ENCODE measurements around the gene STAG1.
"Not testable (repeated sequence)": the region's sequence is repeated elsewhere in the genome, so short reads cannot be mapped to it uniquely, and the experiment has no call there.

- not testable (repeated sequence) for TF ChIP-seq POLR2A, CTCF (IDR thresholded peaks at IDR 0.05)
These were observed 187.2 kb downstream of the STAG1 start for GRCh38 chr3:136564962-136565361.

Data from vagina (tissue), 2 donors.